ENCODE results near the gene TYMS.

The TYMS gene

GRCh38 chr18:647304-647703, 10.1 kb upstream of the TYMS start:
- no peak for DNase-seq
- no peak for ATAC-seq

GRCh38 chr18:649341-649740, 8.1 kb upstream of the TYMS start:
- no peak for ATAC-seq

GRCh38 chr18:650428-650858, 7.0 kb upstream of the TYMS start:
- DNase-seq (no peak), ATAC-seq (no peak)

More at GRCh38 chr18:649341-649740, 8.1 kb upstream of the TYMS start:
- DNase-seq, result no peak

- ATAC-seq, result no peak
- no peak for DNase-seq
These were observed 5.3 kb upstream of the TYMS start for GRCh38 chr18:652131-652530.

GRCh38 chr18:653512-653911, 3.9 kb upstream of the TYMS start:
- ATAC-seq (no peak), DNase-seq (no peak)

GRCh38 chr18:654601-655000, 2.9 kb upstream of the TYMS start:
- no peak for DNase-seq
- ATAC-seq, result no peak

- DNase-seq (no peak), ATAC-seq (no peak)
These were observed 2.0 kb upstream of the TYMS start for GRCh38 chr18:655445-655844.

GRCh38 chr18:658001-658946, 821 bp downstream of the TYMS start:
- ATAC-seq (peak; percentile 67), DNase-seq (peak; percentile 85)

GRCh38 chr18:658947-659533, 1.6 kb downstream of the TYMS start:
- ATAC-seq, result no peak
- DNase-seq, result no peak

- DNase-seq, result no peak
- ATAC-seq, result no peak
These were observed 2.1 kb downstream of the TYMS start for GRCh38 chr18:659597-659996.

GRCh38 chr18:662197-662596, 4.7 kb downstream of the TYMS start:
- ATAC-seq, result no peak
- no peak for DNase-seq

GRCh38 chr18:666177-666576, 8.7 kb downstream of the TYMS start:
- no peak for DNase-seq
- ATAC-seq, result no peak

GRCh38 chr18:666628-667027, 9.2 kb downstream of the TYMS start:
- ATAC-seq (no peak), DNase-seq (no peak)

GRCh38 chr18:668260-668659, 10.8 kb downstream of the TYMS start:
- ATAC-seq, result no peak
- no peak for DNase-seq

- ATAC-seq (no peak), DNase-seq (no peak)
These were observed 11.6 kb downstream of the TYMS start for GRCh38 chr18:669077-669476.

GRCh38 chr18:670522-670921, 13.1 kb downstream of the TYMS start:
- no peak for DNase-seq
- ATAC-seq, result no peak

- ATAC-seq, result no peak
- DNase-seq, result no peak
These were observed 14.0 kb downstream of the TYMS start for GRCh38 chr18:671405-671804.

- DNase-seq (no peak), ATAC-seq (no peak)
These were observed 15.9 kb downstream of the TYMS start for GRCh38 chr18:673317-673716.

GRCh38 chr18:673769-674168, 16.3 kb downstream of the TYMS start:
- ATAC-seq (no peak), DNase-seq (no peak)

GRCh38 chr18:675307-675706, 17.9 kb downstream of the TYMS start:
- DNase-seq, result no peak
- no peak for ATAC-seq

GRCh38 chr18:676069-676468, 18.6 kb downstream of the TYMS start:
- DNase-seq, result no peak
- no peak for ATAC-seq

- ATAC-seq, result no peak
- DNase-seq, result no peak
These were observed 19.3 kb downstream of the TYMS start for GRCh38 chr18:676736-677135.

GRCh38 chr18:677145-677544, 19.7 kb downstream of the TYMS start:
- no peak for ATAC-seq
- no peak for DNase-seq

- DNase-seq, result no peak
- ATAC-seq, result no peak
These were observed 20.5 kb downstream of the TYMS start for GRCh38 chr18:677951-678381.
